SJCRH30 (cell line): ENCODE measurements around the gene TMEM258. TPM values are rescaled to one million over a fixed set of nuclear protein-coding genes. Genes with fewer than 3 reads are reported as not detected.
A peak's percentile ranks its signal among the peaks of the same experiment; 100 is the strongest.

Experiments used
- DNase-seq, 2 experiments: peaks; one replicate each; pipeline ENCODE4 v3.0.0-alpha.2; 2015 to 2020
- H3K27ac ChIP-seq: fragments of 250-450 bp; sonication (Bioruptor Pico); 2 replicates; pipeline ENCODE4 v1.5.1; 2020; ENCODE audit warnings: mild to moderate bottlenecking, moderate library complexity
- H3K27me3 ChIP-seq: fragments of 250-450 bp; sonication (Bioruptor Pico); 2 replicates; pipeline ENCODE4 v1.5.1; 2020; ENCODE audit warnings: mild to moderate bottlenecking, moderate library complexity
- H3K36me3 ChIP-seq: fragments of 250-450 bp; sonication (Bioruptor Pico); 2 replicates; pipeline ENCODE4 v1.5.1; 2020; ENCODE audit warnings: mild to moderate bottlenecking, moderate library complexity
- H3K4me1 ChIP-seq: fragments of 250-450 bp; sonication (Bioruptor Pico); 2 replicates; pipeline ENCODE4 v1.5.1; 2020; ENCODE audit warnings: mild to moderate bottlenecking, moderate library complexity
- H3K4me3 ChIP-seq: fragments of 250-450 bp; sonication (Bioruptor Pico); 2 replicates; pipeline ENCODE4 v1.5.1; 2020; ENCODE audit warnings: mild to moderate bottlenecking, moderate library complexity
- H3K9me3 ChIP-seq: fragments of 250-450 bp; sonication (Bioruptor Pico); replicated peaks from 2 replicates; pipeline ENCODE4 v1.5.1; 2020; ENCODE audit warnings: mild to moderate bottlenecking, moderate library complexity
- total RNA-seq: library from RNA; depleted of rRNA; stranded (reverse); fragments of >200 nt; shearing (Covaris generic); gene quantifications from 2 replicates; pipeline ENCODE4 v1.2.3, GENCODE V29; 2014; rRNA removed

The TMEM258 gene
- total RNA-seq: 95.5 and 123 TPM in 2 replicates

GRCh38 chr11:61792310-61793082, at the start of gene TMEM258, which contains the start of gene FEN1:
Gene TMEM258, minus strand, starts transcription at chr11:61792599. Its CDS starts 41 bp downstream, at chr11:61792558.
Gene FEN1, plus strand, starts transcription at chr11:61792911. Its CDS starts 2,451 bp downstream, at chr11:61795362.
- Histone ChIP-seq H3K4me1 (0 out of 2 replicates have a peak, but pooled peaks cover 3% of the 10 kb centered on the region), H3K27ac (peak within 1 kb of the TSS; percentile 99), H3K9me3 (no peaks in the 10 kb centered on the region), H3K36me3 (peaks cover 21% of the 10 kb centered on the region), H3K27me3 (no peaks in the 10 kb centered on the region), H3K4me3 (peak within 1 kb of the TSS; percentile 91)
- DNase-seq: peak; percentile 92 to 93

GRCh38 chr11:61841636-61842527, 49.5 kb upstream of the TMEM258 start:
- Histone ChIP-seq H3K4me3 (no peak overlapping the region), H3K4me1 (no peaks in the 10 kb centered on the region), H3K27me3 (no peaks in the 10 kb centered on the region), H3K9me3 (no peaks in the 10 kb centered on the region), H3K36me3 (no peaks in the 10 kb centered on the region), H3K27ac (no peak overlapping the region)
- DNase-seq: no peak

DNA sequence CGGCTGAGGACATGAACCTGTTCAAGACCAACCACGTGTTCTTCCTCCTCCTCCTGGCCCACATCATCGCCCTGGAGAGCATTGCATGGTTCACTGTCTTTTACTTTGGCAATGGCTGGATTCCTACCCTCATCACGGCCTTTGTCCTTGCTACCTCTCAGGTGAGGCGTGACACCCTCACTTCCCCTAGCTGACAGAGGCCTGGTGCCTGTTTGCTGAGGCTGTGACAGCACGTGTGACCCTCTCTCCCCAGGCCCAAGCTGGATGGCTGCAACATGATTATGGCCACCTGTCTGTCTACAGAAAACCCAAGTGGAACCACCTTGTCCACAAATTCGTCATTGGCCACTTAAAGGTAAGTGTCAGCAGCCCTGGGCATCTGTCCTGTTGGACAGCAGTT, 48.0 kb upstream of the TMEM258 start:
- H3K36me3 ChIP-seq: no peaks in the 10 kb centered on the region
- H3K4me1 ChIP-seq: no peaks in the 10 kb centered on the region; the same call in 1 of the 2 replicates
- no peaks in the 10 kb centered on the region for H3K9me3 ChIP-seq
- no peak for DNase-seq
- H3K27ac ChIP-seq: no peak overlapping the region
- H3K27me3 ChIP-seq: no peaks in the 10 kb centered on the region
- no peak overlapping the region for H3K4me3 ChIP-seq

DNA sequence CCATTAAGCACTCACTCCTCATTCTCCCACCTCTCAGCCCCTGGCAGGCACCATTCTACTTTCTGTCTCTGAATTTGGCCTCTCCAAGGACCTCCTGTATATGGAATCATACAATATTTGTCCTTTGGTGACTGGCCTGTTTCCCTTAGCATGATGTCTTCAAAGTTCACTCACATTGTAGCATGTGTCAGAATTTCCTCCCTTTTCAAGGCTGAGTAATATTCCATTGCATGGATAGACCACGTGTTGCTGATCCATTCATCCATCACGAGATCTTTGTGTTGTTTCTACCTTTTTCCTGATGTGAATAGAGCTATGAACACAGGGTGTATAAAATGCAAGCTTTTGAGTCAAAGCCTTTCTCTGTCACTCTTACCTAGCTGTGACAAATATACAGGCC, 47.3 kb upstream of the TMEM258 start:
- Histone ChIP-seq H3K4me3 (no peak overlapping the region), H3K27me3 (no peaks in the 10 kb centered on the region), H3K9me3 (no peaks in the 10 kb centered on the region), H3K27ac (no peak overlapping the region), H3K36me3 (no peaks in the 10 kb centered on the region), H3K4me1 (no peaks in the 10 kb centered on the region; the same call in 1 of the 2 replicates)
- no peak for DNase-seq

GRCh38 chr11:61838921-61839320, 46.5 kb upstream of the TMEM258 start:
- peaks cover 7% of the 10 kb centered on the region for H3K4me1 ChIP-seq
- no peaks in the 10 kb centered on the region for H3K27me3 ChIP-seq
- H3K36me3 ChIP-seq: no peaks in the 10 kb centered on the region
- H3K9me3 ChIP-seq: no peaks in the 10 kb centered on the region
- H3K27ac ChIP-seq: no peak overlapping the region
- H3K4me3 ChIP-seq: no peak overlapping the region
- DNase-seq: no peak

- no peaks in the 10 kb centered on the region for H3K27me3 ChIP-seq
- H3K9me3 ChIP-seq: no peaks in the 10 kb centered on the region
- no peaks in the 10 kb centered on the region for H3K36me3 ChIP-seq
- peaks cover 10% of the 10 kb centered on the region for H3K4me1 ChIP-seq
- H3K4me3 ChIP-seq: no peak overlapping the region
- no peak overlapping the region for H3K27ac ChIP-seq
- DNase-seq: no peak
Observed at GRCh38 chr11:61838501-61838900, 46.1 kb upstream of the TMEM258 start.

DNA sequence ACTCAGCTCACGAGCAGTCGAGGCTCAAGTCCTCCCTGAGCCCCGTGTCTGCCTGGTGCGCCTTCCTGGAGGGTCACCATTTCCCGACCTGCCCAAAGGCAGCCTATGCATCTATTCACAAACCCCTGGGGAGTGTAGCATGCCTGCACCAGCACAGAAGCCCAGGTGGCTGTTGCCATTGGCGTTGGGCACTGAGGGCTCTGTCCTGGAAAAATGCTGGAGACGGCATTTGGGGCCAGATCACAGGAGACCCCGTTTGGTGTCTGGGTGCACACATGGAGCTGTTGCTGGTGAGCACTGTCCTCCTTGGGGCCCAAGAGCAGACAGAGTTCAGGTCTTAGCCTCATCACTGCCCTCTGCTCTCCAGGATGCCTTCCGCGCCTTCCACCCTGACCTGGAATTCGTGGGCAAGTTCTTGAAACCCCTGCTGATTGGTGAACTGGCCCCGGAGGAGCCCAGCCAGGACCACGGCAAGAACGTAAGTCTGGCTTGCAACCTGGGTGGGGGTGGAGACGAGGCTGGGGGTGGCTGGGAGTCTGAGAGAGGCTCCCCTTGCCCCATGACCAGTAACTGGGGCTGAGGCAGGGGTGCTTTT, 45.1 kb upstream of the TMEM258 start:
- DNase-seq: no peak
- Histone ChIP-seq H3K27ac (no peak overlapping the region), H3K36me3 (no peaks in the 10 kb centered on the region), H3K4me3 (no peak overlapping the region), H3K9me3 (no peaks in the 10 kb centered on the region), H3K27me3 (no peaks in the 10 kb centered on the region), H3K4me1 (peaks cover 10% of the 10 kb centered on the region)

DNA sequence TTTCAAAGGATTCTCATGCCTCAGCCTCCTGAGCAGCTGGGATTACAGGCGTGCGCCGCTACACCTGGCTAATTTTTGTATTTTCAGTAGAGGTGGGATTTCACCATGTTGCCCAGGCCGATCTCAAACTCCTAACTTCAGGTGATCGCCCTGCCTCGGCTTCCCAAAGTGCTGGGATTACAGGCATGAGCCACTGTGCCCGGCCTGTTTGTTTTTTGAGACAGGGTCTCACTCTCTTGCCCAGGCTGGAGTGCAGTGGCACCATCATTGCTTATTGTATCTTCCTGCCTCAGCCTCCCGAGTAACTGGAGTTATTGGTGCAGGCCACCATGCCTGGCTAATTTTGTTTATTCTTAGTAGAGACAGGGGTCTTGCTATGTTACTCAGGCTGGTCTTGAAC, 43.8 kb upstream of the TMEM258 start:
- no peak overlapping the region for H3K27ac ChIP-seq
- H3K36me3 ChIP-seq: no peaks in the 10 kb centered on the region
- DNase-seq: no peak
- no peak overlapping the region for H3K4me3 ChIP-seq
- no peaks in the 10 kb centered on the region for H3K9me3 ChIP-seq
- H3K4me1 ChIP-seq: peaks cover 10% of the 10 kb centered on the region
- H3K27me3 ChIP-seq: no peaks in the 10 kb centered on the region

- no peaks in the 10 kb centered on the region for H3K9me3 ChIP-seq
- peak; percentile 78 to 87 for DNase-seq
Observed at GRCh38 chr11:61834278-61835048, 42.1 kb upstream of the TMEM258 start.

GRCh38 chr11:61833926-61834277, 41.5 kb upstream of the TMEM258 start:
- no peaks in the 10 kb centered on the region for H3K36me3 ChIP-seq
- H3K4me3 ChIP-seq: no peak overlapping the region
- peaks cover 10% of the 10 kb centered on the region for H3K4me1 ChIP-seq
- no peaks in the 10 kb centered on the region for H3K27me3 ChIP-seq
- no peaks in the 10 kb centered on the region for H3K9me3 ChIP-seq
- no peak for DNase-seq
- peak overlapping the region; percentile 48 for H3K27ac ChIP-seq

More at GRCh38 chr11:61834278-61835048, 42.1 kb upstream of the TMEM258 start:
- peak overlapping the region; percentile 48 for H3K27ac ChIP-seq
- no peaks in the 10 kb centered on the region for H3K27me3 ChIP-seq
- H3K4me3 ChIP-seq: no peak overlapping the region
- H3K4me1 ChIP-seq: peaks cover 10% of the 10 kb centered on the region
- H3K36me3 ChIP-seq: no peaks in the 10 kb centered on the region

GRCh38 chr11:61833471-61833870, 41.1 kb upstream of the TMEM258 start:
- Histone ChIP-seq H3K27me3 (no peaks in the 10 kb centered on the region), H3K4me1 (peaks cover 10% of the 10 kb centered on the region), H3K27ac (no peak overlapping the region), H3K36me3 (no peaks in the 10 kb centered on the region), H3K4me3 (no peak overlapping the region), H3K9me3 (no peaks in the 10 kb centered on the region)
- no peak for DNase-seq

DNA sequence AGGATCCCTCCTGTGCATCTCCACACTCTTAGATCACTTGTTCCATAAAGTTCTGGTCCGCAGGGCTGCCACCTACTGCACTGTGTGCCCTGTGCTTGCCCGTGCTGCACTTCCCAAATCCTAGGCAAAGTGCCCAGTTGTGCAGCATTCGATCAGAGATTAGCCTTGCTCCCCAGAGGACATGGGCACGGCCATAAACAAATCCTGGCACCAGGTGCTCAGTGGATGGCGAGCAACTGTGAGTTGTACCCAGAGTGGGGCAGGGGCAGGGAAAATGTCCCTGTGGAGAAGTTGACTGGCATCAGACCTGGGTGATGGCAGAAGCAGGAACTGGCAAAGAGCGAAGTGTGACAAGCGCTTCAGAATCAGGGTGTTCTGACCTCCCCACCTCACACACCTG, 40.4 kb upstream of the TMEM258 start:
- Histone ChIP-seq H3K27me3 (no peaks in the 10 kb centered on the region), H3K9me3 (no peaks in the 10 kb centered on the region), H3K4me1 (peaks cover 10% of the 10 kb centered on the region), H3K4me3 (no peak overlapping the region), H3K36me3 (no peaks in the 10 kb centered on the region), H3K27ac (no peak overlapping the region)
- no peak for DNase-seq

- Histone ChIP-seq H3K27ac (no peak overlapping the region), H3K27me3 (no peaks in the 10 kb centered on the region), H3K4me1 (peaks cover 10% of the 10 kb centered on the region), H3K4me3 (no peak overlapping the region), H3K36me3 (no peaks in the 10 kb centered on the region), H3K9me3 (no peaks in the 10 kb centered on the region)
- no peak for DNase-seq
Observed at GRCh38 chr11:61832207-61832606, 39.8 kb upstream of the TMEM258 start.
